Measurements from ENCODE around the gene CHD9NB.

GRCh38 chr16:53036066-53036465, 16.6 kb downstream of the CHD9NB start:
- TF ChIP-seq CTCF (IDR thresholded peaks at IDR 0.05; ENCODE audit: low read depth, low read length) (no peak), EZH2phosphoT487 (IDR thresholded peaks at IDR 0.05; ENCODE audit: low read depth) (no peak)

Data from OCI-LY3 (cell line).